K562 (cell line): Measurements from ENCODE around the gene GNAQ. TPM values are rescaled to one million over a fixed set of nuclear protein-coding genes. Genes with fewer than 3 reads are reported as not detected.

Experiments used
- ATAC-seq: fragments of 200-7000 bp; cut with Tn5 transposase; 3 replicates; pipeline ENCODE4 v1.9.1; 2020; ENCODE audit warnings: moderate library complexity
- BruUV-seq: library from RNA; stranded (reverse); fragments of 400-500 nt; replicated peaks from 2 replicates; lab custom pipeline; 2021; lab: Mats Ljungman, UMichigan
- CTCF ChIA-PET: fragments of 300-600 bp; formaldehyde crosslinking; extraction: SDS; loops from one replicate; lab custom pipeline; 2021; ENCODE audit warnings: low intra/inter-chr PET ratio; lab: Yijun Ruan, JAX
- POLR2A ChIA-PET: fragments of 300-600, 350-650 bp; sonication (Branson Sonifier 250); formaldehyde crosslinking; extraction: SDS; loops from one replicate; lab custom pipeline; 2021; ENCODE audit warnings: antibody characterized with exemption, inconsistent platforms; lab: Yijun Ruan, JAX
- DNase-seq, 4 experiments: peaks; one replicate each; pipeline versions ENCODE4 v3.0.0 to v3.0.0-alpha.2; 2011 to 2018; ENCODE audit warnings: low spot score in 3 of 4, mixed read lengths in 3 of 4; ENCODE audit errors: extremely low read depth in 1 of 4
- FAIRE-seq: peaks from 2 replicates; lab custom pipeline; 2011; peaks lifted over from hg19 to GRCh38; lab: Jason Lieb, UNC
- H2AFZ ChIP-seq: 2 replicates; pipeline ENCODE4 v1.6.0; 2011; ENCODE audit warnings: low read depth, low read length, control low read depth, inconsistent platforms
- H3K27ac ChIP-seq: fragments of 200-600 bp; 3 replicates; pipeline ENCODE4 v1.8.0; 2011; ENCODE audit warnings: low read depth, mild to moderate bottlenecking, control low read depth, inconsistent platforms, low read length, moderate library complexity, mixed read lengths; ENCODE audit errors: extremely low read depth
- H3K27me3 ChIP-seq, 2 experiments: fragments of 300-600 bp in 1 of 2; 2 replicates in 1 of 2; 3 replicates in 1 of 2; pipeline versions ENCODE4 v1.6.0 to v1.8.0; 2011; ENCODE audit warnings: inconsistent platforms in 2 of 2, low read length in 2 of 2, mild to moderate bottlenecking in 1 of 2, mixed read lengths in 1 of 2, moderate library complexity in 1 of 2; ENCODE audit not compliant: control insufficient read depth in 2 of 2, insufficient read depth in 2 of 2
- H3K36me3 ChIP-seq: fragments of 300-600 bp; 3 replicates; pipeline ENCODE4 v1.8.0; 2011; ENCODE audit warnings: mild to moderate bottlenecking, low read length, inconsistent platforms; ENCODE audit not compliant: control insufficient read depth, insufficient read depth
- H3K4me1 ChIP-seq, 2 experiments: fragments of 200-600 bp in 1 of 2; replicated peaks in 1 of 2; 2 replicates in 1 of 2; 3 replicates in 1 of 2; pipeline versions ENCODE4 v1.5.1 to v1.8.0; 2011; ENCODE audit warnings: inconsistent platforms in 2 of 2, low read length in 2 of 2, mild to moderate bottlenecking in 1 of 2, mixed read lengths in 1 of 2, moderate library complexity in 1 of 2; ENCODE audit not compliant: control insufficient read depth in 2 of 2, insufficient read depth in 2 of 2
- H3K4me2 ChIP-seq: 2 replicates; pipeline ENCODE4 v1.6.1; 2011; ENCODE audit warnings: low read length, control low read depth, inconsistent platforms, mixed read lengths; ENCODE audit not compliant: insufficient read depth
- H3K4me3 ChIP-seq: fragments of 200-600 bp; sonication (generic), shearing (Covaris generic); 2 replicates; pipeline ENCODE4 v1.5.1; 2016; ENCODE audit warnings: control low read depth, inconsistent platforms
- H3K79me2 ChIP-seq: fragments of 200-600 bp; 3 replicates; pipeline ENCODE4 v1.8.0; 2011; ENCODE audit warnings: low read length, inconsistent platforms; ENCODE audit not compliant: control insufficient read depth, insufficient read depth
- H3K9ac ChIP-seq, 2 experiments: 2 replicates each; pipeline versions ENCODE4 v1.6.0 to v1.6.1; 2011; ENCODE audit warnings: low read depth in 2 of 2, low read length in 2 of 2, control low read depth in 1 of 2, inconsistent platforms in 1 of 2, mild to moderate bottlenecking in 1 of 2, mixed read lengths in 1 of 2; ENCODE audit not compliant: insufficient read depth in 1 of 2
- H3K9me1 ChIP-seq: one replicate; pipeline ENCODE4 v1.6.0; 2011; ENCODE audit warnings: inconsistent platforms, mild to moderate bottlenecking, low read length, moderate library complexity; ENCODE audit not compliant: control insufficient read depth, insufficient read depth
- H3K9me3 ChIP-seq: replicated peaks from 2 replicates; pipeline ENCODE4 v1.5.1; 2011; ENCODE audit warnings: low read depth, low read length, inconsistent platforms; ENCODE audit not compliant: control insufficient read depth, insufficient read depth
- H4K20me1 ChIP-seq: replicated peaks from 2 replicates; pipeline ENCODE4 v1.6.1; 2011; ENCODE audit warnings: low read length, inconsistent platforms, mixed read lengths; ENCODE audit not compliant: control insufficient read depth, insufficient read depth
- AFF4 ChIP-seq: sonication (generic); formaldehyde crosslinking; IDR thresholded peaks from 2 replicates; pipeline ENCODE4 v1.8.0; 2023; ENCODE audit warnings: mild to moderate bottlenecking, missing genetic modification reagents
- DIDO1 ChIP-seq: fragments of 450-650 bp; IDR thresholded peaks from 2 replicates; pipeline ENCODE4 v1.6.1; 2016; ENCODE audit warnings: low read depth, missing biosample characterization, missing genetic modification characterization
- EHMT2 ChIP-seq: fragments of 450-650 bp; IDR thresholded peaks from 2 replicates; pipeline ENCODE4 v1.6.1; 2018; ENCODE audit warnings: antibody characterized with exemption
- ESRRB ChIP-seq: fragments of 250-450 bp; sonication (Bioruptor Pico); IDR thresholded peaks from 2 replicates; pipeline ENCODE4 v1.5.0; 2020; ENCODE audit warnings: mild to moderate bottlenecking, moderate library complexity, borderline replicate concordance
- HBP1 ChIP-seq: fragments of 450-650 bp; formaldehyde crosslinking; IDR thresholded peaks from 2 replicates; pipeline ENCODE4 v1.4.0; 2022; ENCODE audit warnings: missing genetic modification characterization
- IRF9 ChIP-seq: fragments of 450-650 bp; IDR thresholded peaks from 2 replicates; pipeline ENCODE4 v1.6.1; 2016; ENCODE audit warnings: missing biosample characterization, missing genetic modification characterization
- PCBP1 ChIP-seq: fragments of 200-400 bp; formaldehyde crosslinking; IDR thresholded peaks from 2 replicates; pipeline ENCODE4 v1.6.1; 2018; ENCODE audit warnings: mild to moderate bottlenecking, low read depth, low read length; ENCODE audit not compliant: poor library complexity, severe bottlenecking
- SREBF2 ChIP-seq: sonication (generic); formaldehyde crosslinking; IDR thresholded peaks from 2 replicates; pipeline ENCODE4 v1.4.0; 2020; ENCODE audit warnings: mild to moderate bottlenecking, missing genetic modification reagents
- TARDBP ChIP-seq: fragments of 450-650 bp; IDR thresholded peaks from 2 replicates; pipeline ENCODE4 v1.6.1; 2016
- TBL1XR1 ChIP-seq, 2 experiments: IDR thresholded peaks; 2 replicates each; pipeline ENCODE4 v1.6.1; 2012; ENCODE audit warnings: improper control_type of control experiment in 2 of 2, low read length in 2 of 2, mild to moderate bottlenecking in 1 of 2
- ZNF212 ChIP-seq: fragments of 450-650 bp; formaldehyde crosslinking; IDR thresholded peaks from 2 replicates; pipeline ENCODE4 v1.4.0; 2020; ENCODE audit warnings: mild to moderate bottlenecking
- ZNF639 ChIP-seq, 2 experiments: fragments of 200-800 bp in 1 of 2; sonication (Bioruptor generic) in 1 of 2; sonication (generic) in 1 of 2; formaldehyde crosslinking in 1 of 2; IDR thresholded peaks in 1 of 2; conservative IDR thresholded peaks in 1 of 2; 2 replicates each; pipeline versions ENCODE4 v1.5.0 to v1.6.1; 2016 to 2020; ENCODE audit warnings: missing compliant biosample characterization in 1 of 2, missing genetic modification characterization in 1 of 2, missing genetic modification reagents in 1 of 2
- WGBS: fragments of 100-300 bp; shearing (Covaris generic); methylation state at CpG from one replicate; pipeline ENCODE4 v1.1.6; 2016; ENCODE audit warnings: low coverage, mixed read lengths; ENCODE audit not compliant: insufficient coverage; ENCODE audit errors: missing lambda C conversion rate; 5-methylcytosine and 5-hydroxymethylcytosine counted together
- in situ Hi-C: fragments of 300-500 bp; cut with MboI; formaldehyde crosslinking; loops from 4 replicates; pipeline ENCODE4 v1.15.0; 2018; ENCODE audit warnings: inconsistent platforms, mixed read lengths
- intact Hi-C: fragments of 100-400 bp; cut with micrococcal nuclease; formaldehyde crosslinking; loops from 2 replicates; pipeline ENCODE4 v1.14.2; 2022
- polyA plus RNA-seq, 8 experiments: library from polyadenylated mRNA; depleted of rRNA in 4 of 8; stranded (reverse) in 5 of 8; unstranded in 3 of 8; fragments of >200 nt; fragmentation: Nextera tagmentation in 2 of 8; fragmentation: Illumina TruSeq in 1 of 8; extraction: Ambion mirVana in 2 of 8; extraction: Trizol in 1 of 8; gene quantifications; 2 replicates each; pipeline versions ENCODE4 v1.2.1 to v1.2.3, GENCODE V29; 2011 to 2014; ENCODE audit warnings: inconsistent platforms in 1 of 8, missing spikeins in 1 of 8
- total RNA-seq, 7 experiments: library from RNA; depleted of rRNA in 6 of 7; stranded (reverse); fragments of >200 nt in 6 of 7; fragmentation: Illumina TruSeq in 2 of 7; extraction: Trizol in 2 of 7; gene quantifications; 2 replicates each; pipeline versions ENCODE4 v1.2.1 to v1.2.3, GENCODE V29; 2011 to 2021; ENCODE audit warnings: low replicate concordance in 1 of 7

Gene GNAQ
- total and polyA plus RNA-seq, 9 of the 15 experiments (the other 6 are each of a cell fraction or from before 2014, with no cell fraction given): 4.8 to 27.9 (median 17.5) TPM

GRCh38 chr9:78044886-78045285, 13.3 kb upstream of the GNAQ start:
- in situ Hi-C loops (no loop called here), intact Hi-C loops (no loop called here)
- ATAC-seq: no peak

More at GRCh38 chr9:78044886-78045285, 13.3 kb upstream of the GNAQ start:
- no peak overlapping the region for H3K4me3 ChIP-seq
- H2AFZ ChIP-seq: no peak overlapping the region
- FAIRE-seq: no peak
- H4K20me1 ChIP-seq: no peaks in the 10 kb centered on the region
- no peak overlapping the region for H3K27ac ChIP-seq
- WGBS: 37% methylated on average over 3 of the region's 4 CpGs
- DNase-seq: no peak
- H3K36me3 ChIP-seq: no peaks in the 10 kb centered on the region
- no peaks in the 10 kb centered on the region for H3K9me1 ChIP-seq
- no peaks in the 10 kb centered on the region for H3K79me2 ChIP-seq
- H3K9ac ChIP-seq: no peak overlapping the region
- no peaks in the 10 kb centered on the region for H3K4me1 ChIP-seq
- no peak overlapping the region for H3K4me2 ChIP-seq
- no peaks in the 10 kb centered on the region for H3K9me3 ChIP-seq
- H3K27me3 ChIP-seq: peaks cover 2 to 5% of the 10 kb centered on the region in 2 experiments; a peak in 1 of 5 replicates
- CTCF ChIA-PET: no interaction called here
- TF ChIP-seq ZNF639 (CRISPR knock-in tag; conservative IDR thresholded peaks at IDR 0.05 in 1 of 2, IDR thresholded peaks at IDR 0.05 in 1 of 2) (no peak), EHMT2 (no peak), IRF9 (tag) (no peak), AFF4 (CRISPR knock-in tag) (no peak), TARDBP (no peak), TBL1XR1 (IDR thresholded peaks at IDR 0.05; ENCODE audit: low read length in 2 of 2) (no peak), ZNF212 (CRISPR knock-in tag) (no peak), SREBF2 (CRISPR knock-in tag) (no peak), PCBP1 (no peak), DIDO1 (tag) (no peak), ESRRB (CRISPR knock-in tag) (no peak), HBP1 (CRISPR knock-in tag) (no peak)
- POLR2A ChIA-PET: no interaction called here
- BruUV-seq: no TSS peak
